HEK293 (cell line): ENCODE measurements around the gene SLC1A2.

Source experiments
- CTCF ChIA-PET: fragments of 350-600 bp; formaldehyde crosslinking; extraction: SDS; loops from one replicate; lab custom pipeline; 2021; ENCODE audit warnings: antibody characterized with exemption; lab: Yijun Ruan, JAX
- POLR2A ChIA-PET: fragments of 300-600 bp; formaldehyde crosslinking; extraction: SDS; loops from one replicate; lab custom pipeline; 2020; ENCODE audit warnings: antibody characterized with exemption, inconsistent platforms; lab: Yijun Ruan, JAX
- H3K27ac ChIP-seq: fragments of 200-500 bp; sonication (Bioruptor generic); 2 replicates; pipeline ENCODE4 v1.5.1; 2014; ENCODE audit warnings: low read depth, low read length, control low read depth, inconsistent platforms; ENCODE audit errors: extremely low read depth
- H3K36me3 ChIP-seq, 2 experiments: fragments of 200-500 bp in 1 of 2; sonication (Bioruptor generic) in 1 of 2; 1 replicate in 1 of 2; 2 replicates in 1 of 2; pipeline ENCODE4 v1.5.1; 2014 to 2017; ENCODE audit warnings: inconsistent platforms in 2 of 2, low read length in 2 of 2; ENCODE audit not compliant: control insufficient read depth in 2 of 2, insufficient read depth in 1 of 2
- H3K4me1 ChIP-seq: fragments of 200-500 bp; sonication (Bioruptor generic); 2 replicates; pipeline ENCODE4 v1.5.1; 2014; ENCODE audit warnings: mild to moderate bottlenecking, low read length, inconsistent platforms; ENCODE audit not compliant: control insufficient read depth, insufficient read depth
- H3K4me3 ChIP-seq: 2 replicates; pipeline ENCODE4 v1.5.1; 2011; ENCODE audit warnings: low read depth, mild to moderate bottlenecking, control low read depth, low read length, moderate library complexity
- H3K9me3 ChIP-seq: fragments of 200-500 bp; sonication (Bioruptor generic); 2 replicates; pipeline ENCODE4 v1.5.1; 2014; ENCODE audit warnings: low read depth, low read length, inconsistent platforms; ENCODE audit not compliant: control insufficient read depth, insufficient read depth
- GLIS1 ChIP-seq: fragments of 450-650 bp; formaldehyde crosslinking; IDR thresholded peaks from 2 replicates; pipeline ENCODE4 v1.5.1; 2016; ENCODE audit warnings: missing biosample characterization, missing genetic modification characterization
- GLIS2 ChIP-seq: fragments of 450-650 bp; formaldehyde crosslinking; IDR thresholded peaks from 2 replicates; pipeline ENCODE4 v1.5.1; 2016; ENCODE audit warnings: missing biosample characterization, missing genetic modification characterization
- SP3 ChIP-seq: fragments of 450-650 bp; formaldehyde crosslinking; IDR thresholded peaks from 2 replicates; pipeline ENCODE4 v1.5.1; 2016; ENCODE audit warnings: missing biosample characterization, missing genetic modification characterization
- SP7 ChIP-seq: fragments of 450-650 bp; formaldehyde crosslinking; IDR thresholded peaks from 2 replicates; pipeline ENCODE4 v1.5.1; 2016; ENCODE audit warnings: missing biosample characterization, missing genetic modification characterization
- ZFP3 ChIP-seq: fragments of 450-650 bp; formaldehyde crosslinking; IDR thresholded peaks from 2 replicates; pipeline ENCODE4 v1.5.1; 2016; ENCODE audit warnings: low read depth, missing biosample characterization, missing genetic modification characterization
- ZNF114 ChIP-seq: fragments of 450-650 bp; formaldehyde crosslinking; IDR thresholded peaks from 2 replicates; pipeline ENCODE4 v1.5.0; 2017; ENCODE audit warnings: missing biosample characterization, missing genetic modification characterization
- ZNF121 ChIP-seq: fragments of 450-650 bp; formaldehyde crosslinking; IDR thresholded peaks from 2 replicates; pipeline ENCODE4 v1.5.1; 2016; ENCODE audit warnings: missing biosample characterization, missing genetic modification characterization
- ZNF19 ChIP-seq: fragments of 450-650 bp; formaldehyde crosslinking; IDR thresholded peaks from 2 replicates; pipeline ENCODE4; 2016; ENCODE audit warnings: missing biosample characterization, missing genetic modification characterization, low read depth
- ZNF248 ChIP-seq: fragments of 450-650 bp; formaldehyde crosslinking; IDR thresholded peaks from 2 replicates; pipeline ENCODE4 v1.5.1; 2017; ENCODE audit warnings: missing biosample characterization, missing genetic modification characterization
- ZNF311 ChIP-seq: fragments of 450-650 bp; formaldehyde crosslinking; IDR thresholded peaks from 2 replicates; pipeline ENCODE4 v1.5.1; 2017; ENCODE audit warnings: missing biosample characterization, missing genetic modification characterization, borderline replicate concordance
- ZNF394 ChIP-seq: fragments of 450-650 bp; formaldehyde crosslinking; IDR thresholded peaks from 2 replicates; pipeline ENCODE4 v1.5.1; 2016; ENCODE audit warnings: missing biosample characterization, missing genetic modification characterization, mild to moderate bottlenecking, moderate library complexity, borderline replicate concordance
- ZNF501 ChIP-seq: fragments of 450-650 bp; formaldehyde crosslinking; IDR thresholded peaks from 2 replicates; pipeline ENCODE4 v1.5.1; 2016; ENCODE audit warnings: missing biosample characterization, missing genetic modification characterization
- ZNF514 ChIP-seq: fragments of 450-650 bp; formaldehyde crosslinking; IDR thresholded peaks from 2 replicates; pipeline ENCODE4 v1.5.1; 2016; ENCODE audit warnings: missing biosample characterization, missing genetic modification characterization
- ZNF521 ChIP-seq: fragments of 450-650 bp; formaldehyde crosslinking; IDR thresholded peaks from 2 replicates; pipeline ENCODE4 v1.5.1; 2017; ENCODE audit warnings: missing biosample characterization, mild to moderate bottlenecking, missing genetic modification characterization
- ZNF624 ChIP-seq: fragments of 450-650 bp; formaldehyde crosslinking; IDR thresholded peaks from 2 replicates; pipeline ENCODE4 v1.5.1; 2017; ENCODE audit warnings: missing biosample characterization, missing genetic modification characterization
- ZNF629 ChIP-seq: fragments of 450-650 bp; formaldehyde crosslinking; IDR thresholded peaks from 2 replicates; pipeline ENCODE4 v1.5.1; 2017; ENCODE audit warnings: missing biosample characterization, missing genetic modification characterization
- ZNF660 ChIP-seq: fragments of 450-650 bp; IDR thresholded peaks from 2 replicates; pipeline ENCODE4 v1.5.1; 2018; ENCODE audit warnings: missing biosample characterization, mild to moderate bottlenecking, missing genetic modification characterization
- ZNF843 ChIP-seq: fragments of 450-650 bp; formaldehyde crosslinking; IDR thresholded peaks from 2 replicates; pipeline ENCODE4 v1.5.1; 2016; ENCODE audit warnings: missing biosample characterization, missing genetic modification characterization
- TF ChIP-seq, protein P1 (sequence below): fragments of 450-650 bp; formaldehyde crosslinking; IDR thresholded peaks from 2 replicates; pipeline ENCODE4 v1.5.1; 2016; ENCODE audit warnings: missing biosample characterization, missing genetic modification characterization
- TF ChIP-seq, protein P2 (sequence below): fragments of 450-650 bp; formaldehyde crosslinking; IDR thresholded peaks from 2 replicates; pipeline ENCODE4 v1.5.1; 2016; ENCODE audit warnings: missing biosample characterization, missing genetic modification characterization
- TF ChIP-seq, protein P3 (sequence below): fragments of 450-650 bp; formaldehyde crosslinking; IDR thresholded peaks from 2 replicates; pipeline ENCODE4 v1.5.1; 2016; ENCODE audit warnings: missing biosample characterization, missing genetic modification characterization
- TF ChIP-seq, protein P4 (sequence below): fragments of 450-650 bp; formaldehyde crosslinking; IDR thresholded peaks from 2 replicates; pipeline ENCODE4 v1.5.1; 2016; ENCODE audit warnings: missing biosample characterization, missing genetic modification characterization
- TF ChIP-seq, protein P5 (sequence below): fragments of 450-650 bp; formaldehyde crosslinking; IDR thresholded peaks from 2 replicates; pipeline ENCODE4 v1.5.1; 2017; ENCODE audit warnings: missing biosample characterization, missing genetic modification characterization

SLC1A2 gene

DNA sequence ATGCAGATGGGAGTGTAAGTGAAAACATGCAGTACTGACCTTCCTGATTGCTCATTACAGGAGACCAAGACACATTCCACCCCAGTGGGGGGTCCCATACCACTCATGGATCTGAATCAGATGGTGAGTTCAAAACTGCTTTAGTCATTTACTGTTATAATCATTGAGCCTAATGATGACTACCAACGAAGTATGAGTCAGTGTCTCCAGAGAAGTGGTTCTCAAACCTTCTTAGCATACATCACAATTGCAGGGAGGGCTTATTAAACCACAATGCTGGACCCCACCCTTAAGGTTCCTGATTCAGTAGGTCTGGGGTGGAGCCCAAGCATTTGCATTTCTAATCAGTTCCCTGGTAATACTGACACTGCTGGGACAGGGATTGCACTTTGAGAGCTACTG, 204.6 kb downstream of the SLC1A2 start:
- CTCF ChIA-PET: no interaction called here
- peak; percentile 44 for TF ChIP-seq ZNF629 (tag by site-specific recombination)
- 0 out of 2 replicates have a peak, but pooled peaks have one; percentile 14 for TF ChIP-seq SP7 (tag by site-specific recombination)
- TF ChIP-seq, protein P1, sequence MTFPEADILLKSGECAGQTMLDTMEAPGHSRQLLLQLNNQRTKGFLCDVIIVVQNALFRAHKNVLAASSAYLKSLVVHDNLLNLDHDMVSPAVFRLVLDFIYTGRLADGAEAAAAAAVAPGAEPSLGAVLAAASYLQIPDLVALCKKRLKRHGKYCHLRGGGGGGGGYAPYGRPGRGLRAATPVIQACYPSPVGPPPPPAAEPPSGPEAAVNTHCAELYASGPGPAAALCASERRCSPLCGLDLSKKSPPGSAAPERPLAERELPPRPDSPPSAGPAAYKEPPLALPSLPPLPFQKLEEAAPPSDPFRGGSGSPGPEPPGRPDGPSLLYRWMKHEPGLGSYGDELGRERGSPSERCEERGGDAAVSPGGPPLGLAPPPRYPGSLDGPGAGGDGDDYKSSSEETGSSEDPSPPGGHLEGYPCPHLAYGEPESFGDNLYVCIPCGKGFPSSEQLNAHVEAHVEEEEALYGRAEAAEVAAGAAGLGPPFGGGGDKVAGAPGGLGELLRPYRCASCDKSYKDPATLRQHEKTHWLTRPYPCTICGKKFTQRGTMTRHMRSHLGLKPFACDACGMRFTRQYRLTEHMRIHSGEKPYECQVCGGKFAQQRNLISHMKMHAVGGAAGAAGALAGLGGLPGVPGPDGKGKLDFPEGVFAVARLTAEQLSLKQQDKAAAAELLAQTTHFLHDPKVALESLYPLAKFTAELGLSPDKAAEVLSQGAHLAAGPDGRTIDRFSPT (tag by site-specific recombination): 0 out of 2 replicates have a peak, but pooled peaks have one; percentile 28
- TF ChIP-seq, protein P2, sequence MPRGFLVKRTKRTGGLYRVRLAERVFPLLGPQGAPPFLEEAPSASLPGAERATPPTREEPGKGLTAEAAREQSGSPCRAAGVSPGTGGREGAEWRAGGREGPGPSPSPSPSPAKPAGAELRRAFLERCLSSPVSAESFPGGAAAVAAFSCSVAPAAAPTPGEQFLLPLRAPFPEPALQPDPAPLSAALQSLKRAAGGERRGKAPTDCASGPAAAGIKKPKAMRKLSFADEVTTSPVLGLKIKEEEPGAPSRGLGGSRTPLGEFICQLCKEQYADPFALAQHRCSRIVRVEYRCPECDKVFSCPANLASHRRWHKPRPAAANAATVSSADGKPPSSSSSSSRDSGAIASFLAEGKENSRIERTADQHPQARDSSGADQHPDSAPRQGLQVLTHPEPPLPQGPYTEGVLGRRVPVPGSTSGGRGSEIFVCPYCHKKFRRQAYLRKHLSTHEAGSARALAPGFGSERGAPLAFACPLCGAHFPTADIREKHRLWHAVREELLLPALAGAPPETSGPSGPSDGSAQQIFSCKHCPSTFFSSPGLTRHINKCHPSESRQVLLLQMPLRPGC: 0 out of 2 replicates have a peak, but pooled peaks have one; percentile 24
- TF ChIP-seq GLIS1: peak; percentile 58
- no peak for TF ChIP-seq ZNF248 (tag by site-specific recombination)
- Histone ChIP-seq H3K4me3 (no peak overlapping the region), H3K27ac (no peak overlapping the region), H3K4me1 (no peaks in the 10 kb centered on the region), H3K9me3 (no peaks in the 10 kb centered on the region), H3K36me3 (no peaks in the 10 kb centered on the region)
- POLR2A ChIA-PET: no interaction called here

DNA sequence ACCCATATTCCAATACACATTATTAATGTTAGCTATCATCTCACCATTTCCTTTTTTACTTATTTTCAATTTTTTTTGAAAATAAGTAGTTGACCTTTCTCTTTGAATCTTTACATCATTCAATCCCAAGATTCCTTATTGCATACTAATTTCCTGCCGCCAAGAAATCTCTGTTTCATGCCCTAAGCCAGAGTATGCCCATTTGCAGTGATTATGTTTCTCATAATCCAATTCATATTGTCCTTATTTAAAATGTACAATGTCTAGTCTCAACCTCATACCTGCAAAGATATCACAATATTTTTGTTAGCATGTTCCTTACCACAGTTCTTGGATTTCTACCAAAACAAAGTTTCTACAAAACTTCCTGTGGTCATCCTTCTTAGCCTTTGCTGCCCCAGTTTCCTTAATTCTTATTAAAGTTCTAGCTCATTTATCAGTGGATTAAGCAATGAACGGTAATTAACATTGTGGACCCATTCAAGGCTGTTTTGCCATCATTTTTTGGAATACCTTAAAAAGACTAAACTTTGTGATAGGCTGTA, 205.1 kb downstream of the SLC1A2 start:
- H3K36me3 ChIP-seq: no peaks in the 10 kb centered on the region
- H3K4me3 ChIP-seq: no peak overlapping the region
- H3K4me1 ChIP-seq: no peaks in the 10 kb centered on the region
- POLR2A ChIA-PET: interaction anchor here (0.6 kb wide), 1 partner anchor 9 kb away, joined by 3 read pairs; no protein-coding TSS in a partner anchor
- no peak overlapping the region for H3K27ac ChIP-seq
- H3K9me3 ChIP-seq: no peaks in the 10 kb centered on the region
- CTCF ChIA-PET: interaction anchor here (0.7 kb wide), 2 partner anchors 295 to 796 kb away, joined by 3 to 4 read pairs; no protein-coding TSS in a partner anchor
- TF ChIP-seq SP3 (tag by site-specific recombination) (no peak), ZNF660 (tag by site-specific recombination) (no peak), SP7 (tag by site-specific recombination) (no peak)
- TF ChIP-seq, all 188 proteins: peak for 0

DNA sequence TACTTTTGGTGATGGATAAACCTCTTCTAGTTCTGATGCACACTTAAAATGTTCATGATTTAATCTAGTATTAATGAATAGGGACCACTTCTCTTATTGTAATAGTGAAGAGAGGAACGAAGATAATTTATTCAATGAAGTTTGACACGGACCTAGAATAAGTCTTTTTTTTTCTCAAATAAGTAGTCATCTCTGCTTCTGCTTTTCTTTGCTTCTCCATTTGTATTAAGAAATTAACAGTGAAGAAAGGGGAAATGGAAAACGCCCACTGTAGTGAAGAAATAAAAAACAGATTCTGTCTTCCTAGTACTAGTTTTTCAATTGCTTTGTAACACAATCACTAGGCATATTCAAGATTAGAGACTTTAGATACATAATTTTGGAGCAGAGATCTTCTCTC, 207.4 kb downstream of the SLC1A2 start:
- Histone ChIP-seq H3K4me3 (no peak overlapping the region), H3K36me3 (no peaks in the 10 kb centered on the region), H3K9me3 (no peaks in the 10 kb centered on the region), H3K4me1 (no peaks in the 10 kb centered on the region), H3K27ac (no peak overlapping the region)
- POLR2A ChIA-PET: no interaction called here
- CTCF ChIA-PET: no interaction called here
- TF ChIP-seq ZNF660 (tag by site-specific recombination) (no peak), ZNF843 (no peak), ZFP3 (tag by site-specific recombination) (no peak), ZNF19 (tag by site-specific recombination) (no peak), ZNF311 (tag by site-specific recombination) (no peak), ZNF521 (tag by site-specific recombination) (no peak), ZNF121 (no peak), ZNF394 (tag by site-specific recombination) (no peak), GLIS2 (tag by site-specific recombination) (no peak), SP7 (tag by site-specific recombination) (no peak), ZNF114 (tag by site-specific recombination) (no peak), ZNF624 (tag by site-specific recombination) (no peak), ZNF501 (tag by site-specific recombination) (no peak), ZNF514 (tag by site-specific recombination) (no peak)
- TF ChIP-seq, protein P3, sequence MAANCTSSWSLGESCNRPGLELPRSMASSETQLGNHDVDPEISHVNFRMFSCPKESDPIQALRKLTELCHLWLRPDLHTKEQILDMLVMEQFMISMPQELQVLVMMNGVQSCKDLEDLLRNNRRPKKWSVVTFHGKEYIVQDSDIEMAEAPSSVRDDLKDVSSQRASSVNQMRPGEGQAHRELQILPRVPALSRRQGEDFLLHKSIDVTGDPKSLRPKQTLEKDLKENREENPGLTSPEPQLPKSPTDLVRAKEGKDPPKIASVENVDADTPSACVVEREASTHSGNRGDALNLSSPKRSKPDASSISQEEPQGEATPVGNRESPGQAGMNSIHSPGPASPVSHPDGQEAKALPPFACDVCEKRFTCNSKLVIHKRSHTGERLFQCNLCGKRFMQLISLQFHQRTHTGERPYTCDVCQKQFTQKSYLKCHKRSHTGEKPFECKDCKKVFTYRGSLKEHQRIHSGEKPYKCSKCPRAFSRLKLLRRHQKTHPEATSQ (tag by site-specific recombination): no peak
- TF ChIP-seq, protein P4, sequence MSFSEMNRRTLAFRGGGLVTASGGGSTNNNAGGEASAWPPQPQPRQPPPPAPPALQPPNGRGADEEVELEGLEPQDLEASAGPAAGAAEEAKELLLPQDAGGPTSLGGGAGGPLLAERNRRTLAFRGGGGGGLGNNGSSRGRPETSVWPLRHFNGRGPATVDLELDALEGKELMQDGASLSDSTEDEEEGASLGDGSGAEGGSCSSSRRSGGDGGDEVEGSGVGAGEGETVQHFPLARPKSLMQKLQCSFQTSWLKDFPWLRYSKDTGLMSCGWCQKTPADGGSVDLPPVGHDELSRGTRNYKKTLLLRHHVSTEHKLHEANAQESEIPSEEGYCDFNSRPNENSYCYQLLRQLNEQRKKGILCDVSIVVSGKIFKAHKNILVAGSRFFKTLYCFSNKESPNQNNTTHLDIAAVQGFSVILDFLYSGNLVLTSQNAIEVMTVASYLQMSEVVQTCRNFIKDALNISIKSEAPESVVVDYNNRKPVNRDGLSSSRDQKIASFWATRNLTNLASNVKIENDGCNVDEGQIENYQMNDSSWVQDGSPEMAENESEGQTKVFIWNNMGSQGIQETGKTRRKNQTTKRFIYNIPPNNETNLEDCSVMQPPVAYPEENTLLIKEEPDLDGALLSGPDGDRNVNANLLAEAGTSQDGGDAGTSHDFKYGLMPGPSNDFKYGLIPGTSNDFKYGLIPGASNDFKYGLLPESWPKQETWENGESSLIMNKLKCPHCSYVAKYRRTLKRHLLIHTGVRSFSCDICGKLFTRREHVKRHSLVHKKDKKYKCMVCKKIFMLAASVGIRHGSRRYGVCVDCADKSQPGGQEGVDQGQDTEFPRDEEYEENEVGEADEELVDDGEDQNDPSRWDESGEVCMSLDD (tag by site-specific recombination): no peak
- TF ChIP-seq, protein P5, sequence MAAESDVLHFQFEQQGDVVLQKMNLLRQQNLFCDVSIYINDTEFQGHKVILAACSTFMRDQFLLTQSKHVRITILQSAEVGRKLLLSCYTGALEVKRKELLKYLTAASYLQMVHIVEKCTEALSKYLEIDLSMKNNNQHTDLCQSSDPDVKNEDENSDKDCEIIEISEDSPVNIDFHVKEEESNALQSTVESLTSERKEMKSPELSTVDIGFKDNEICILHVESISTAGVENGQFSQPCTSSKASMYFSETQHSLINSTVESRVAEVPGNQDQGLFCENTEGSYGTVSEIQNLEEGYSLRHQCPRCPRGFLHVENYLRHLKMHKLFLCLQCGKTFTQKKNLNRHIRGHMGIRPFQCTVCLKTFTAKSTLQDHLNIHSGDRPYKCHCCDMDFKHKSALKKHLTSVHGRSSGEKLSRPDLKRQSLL (tag by site-specific recombination): no peak
